HG02973 (cell line): ENCODE data around the gene IDS.
A peak's percentile ranks its signal among the peaks of the same experiment; 100 is the strongest.
"Not testable (repeated sequence)": the region's sequence is repeated elsewhere in the genome, so short reads cannot be mapped to it uniquely, and the experiment has no call there.

Source experiments
- ATAC-seq: cut with Tn5 transposase; IDR thresholded peaks from one replicate; pipeline ENCODE4 v1.9.1; 2021; ENCODE audit warnings: moderate library complexity; ENCODE audit not compliant: unreplicated experiment

Gene IDS

GRCh38 chrX:149527705-149528104 is 22.6 kb upstream of the IDS start:
- no peak for ATAC-seq

GRCh38 chrX:149526318-149527033 is 21.4 kb upstream of the IDS start:
- ATAC-seq = not testable (repeated sequence)

- peak; percentile 29 for ATAC-seq
These were observed 20.8 kb upstream of the IDS start for GRCh38 chrX:149525903-149526302.

GRCh38 chrX:149525389-149525788 is 20.3 kb upstream of the IDS start:
- ATAC-seq = peak; percentile 94

- ATAC-seq = no peak
These were observed 17.8 kb upstream of the IDS start for GRCh38 chrX:149522916-149523315.

- no peak for ATAC-seq
These were observed 16.3 kb upstream of the IDS start for GRCh38 chrX:149521438-149521837.

- not testable (repeated sequence) for ATAC-seq
These were observed 15.7 kb upstream of the IDS start for GRCh38 chrX:149520636-149521277.

GRCh38 chrX:149518236-149518635 is 13.1 kb upstream of the IDS start:
- no peak for ATAC-seq

GRCh38 chrX:149517308-149517707 is 12.2 kb upstream of the IDS start:
- ATAC-seq = no peak

GRCh38 chrX:149516604-149517003 is 11.5 kb upstream of the IDS start:
- ATAC-seq = no peak

GRCh38 chrX:149515954-149516602 is 11.0 kb upstream of the IDS start:
- no peak for ATAC-seq

- no peak for ATAC-seq
These were observed 8.8 kb upstream of the IDS start for GRCh38 chrX:149513825-149514428.

GRCh38 chrX:149512225-149512885 is 7.2 kb upstream of the IDS start:
- peak; percentile 58 for ATAC-seq

- ATAC-seq = no peak
These were observed 6.0 kb upstream of the IDS start for GRCh38 chrX:149511081-149511480.

- ATAC-seq = peak; percentile 39
These were observed 5.3 kb upstream of the IDS start for GRCh38 chrX:149510386-149510785.

GRCh38 chrX:149508467-149508866 is 3.4 kb upstream of the IDS start:
- ATAC-seq = no peak

GRCh38 chrX:149506349-149506748 is 1.2 kb upstream of the IDS start:
- ATAC-seq = no peak

GRCh38 chrX:149505671-149506070 is 565 bp upstream of the IDS start:
- no peak for ATAC-seq

- ATAC-seq = peak; percentile 52
These were observed 736 bp downstream of the IDS start for GRCh38 chrX:149504226-149504914.

- peak; percentile 63 for ATAC-seq
These were observed 1.7 kb downstream of the IDS start for GRCh38 chrX:149503446-149503845.

GRCh38 chrX:149502923-149503322 is 2.2 kb downstream of the IDS start:
- ATAC-seq = not testable (repeated sequence)
